Glutamatergic neuron (in vitro differentiated cells): Measurements from ENCODE around the gene XRCC5. TPM values are rescaled to one million over a fixed set of nuclear protein-coding genes. Genes with fewer than 3 reads are reported as not detected.

Experiments
- DNase-seq: peaks from one replicate; pipeline ENCODE4 v3.0.0; 2022
- H3K27ac Mint-ChIP-seq: one replicate; pipeline ENCODE4 v1.8.0; 2020; ENCODE audit warnings: mild to moderate bottlenecking, mixed read lengths, inconsistent platforms; ENCODE audit not compliant: unreplicated experiment
- H3K27me3 Mint-ChIP-seq: one replicate; pipeline ENCODE4 v1.8.0; 2020; ENCODE audit warnings: mild to moderate bottlenecking, moderate library complexity, mixed read lengths, inconsistent platforms; ENCODE audit not compliant: unreplicated experiment
- H3K36me3 Mint-ChIP-seq: one replicate; pipeline ENCODE4 v1.8.0; 2020; ENCODE audit warnings: mild to moderate bottlenecking, mixed read lengths, inconsistent platforms; ENCODE audit not compliant: unreplicated experiment
- H3K4me1 Mint-ChIP-seq: one replicate; pipeline ENCODE4 v1.8.0; 2020; ENCODE audit warnings: mild to moderate bottlenecking, low read depth, mixed read lengths, inconsistent platforms; ENCODE audit not compliant: unreplicated experiment
- H3K4me3 Mint-ChIP-seq: one replicate; pipeline ENCODE4 v1.8.0; 2020; ENCODE audit warnings: mild to moderate bottlenecking, mixed read lengths, inconsistent platforms; ENCODE audit not compliant: unreplicated experiment
- H3K9me3 Mint-ChIP-seq: one replicate; pipeline ENCODE4 v1.8.0; 2020; ENCODE audit warnings: mild to moderate bottlenecking, moderate library complexity, mixed read lengths, inconsistent platforms; ENCODE audit not compliant: unreplicated experiment
- CTCF ChIP-seq: fragments of 200-600 bp; sonication (generic); IDR thresholded peaks from one replicate; pipeline ENCODE4 v1.5.0; 2021; ENCODE audit not compliant: partially characterized antibody, unreplicated experiment
- total RNA-seq: library from RNA; stranded (reverse); fragmentation: NEBNext Ultra II Directional; extraction: Animal tissue kit (Norgen Biotek cat#: 25700); gene quantifications from one replicate; pipeline ENCODE4 v1.2.1, GENCODE V29; 2021; ENCODE audit not compliant: unreplicated experiment

XRCC5 gene
- total RNA-seq, 1 donor from 2014 or later = 254 TPM

- Mint-ChIP-seq H3K27me3 (peaks cover 21% of the 10 kb centered on the region), H3K27ac (peak overlapping the region; percentile 100), H3K4me1 (peaks cover 19% of the 10 kb centered on the region), H3K36me3 (no peaks in the 10 kb centered on the region), H3K4me3 (peak overlapping the region; percentile 93), H3K9me3 (peaks cover 29% of the 10 kb centered on the region)
- no peak for DNase-seq
- no peak for TF ChIP-seq CTCF
These were observed 28.1 kb upstream of the XRCC5 start for GRCh38 chr2:216081012-216081411.

- peaks cover 29% of the 10 kb centered on the region for H3K9me3 Mint-ChIP-seq
- H3K4me1 Mint-ChIP-seq = peaks cover 24% of the 10 kb centered on the region
- peaks cover 21% of the 10 kb centered on the region for H3K27me3 Mint-ChIP-seq
- peak; percentile 91 for DNase-seq
- peak within 1 kb of the TSS; percentile 100 for H3K27ac Mint-ChIP-seq
- H3K4me3 Mint-ChIP-seq = peak within 1 kb of the TSS; percentile 93
- TF ChIP-seq CTCF = no peak
- H3K36me3 Mint-ChIP-seq = peaks cover 2% of the 10 kb centered on the region
These were observed 27.5 kb upstream of the XRCC5 start, which contains the start of the genes PECR and TMEM169 for GRCh38 chr2:216081487-216082116. Gene PECR (minus strand): TSS chr2:216081809. CDS start chr2:216081741, 68 bp downstream. Gene TMEM169 (plus strand): TSS chr2:216081919. CDS start chr2:216095964, 14,045 bp downstream.

GRCh38 chr2:216082117-216082711 is 26.9 kb upstream of the XRCC5 start:
- peaks cover 29% of the 10 kb centered on the region for H3K9me3 Mint-ChIP-seq
- no peak for DNase-seq
- H3K27me3 Mint-ChIP-seq = peaks cover 21% of the 10 kb centered on the region
- H3K4me1 Mint-ChIP-seq = peaks cover 30% of the 10 kb centered on the region
- H3K36me3 Mint-ChIP-seq = peaks cover 6% of the 10 kb centered on the region
- TF ChIP-seq CTCF = no peak
- peak overlapping the region; percentile 100 for H3K27ac Mint-ChIP-seq
- peak overlapping the region; percentile 93 for H3K4me3 Mint-ChIP-seq

GRCh38 chr2:216082805-216083204 is 26.3 kb upstream of the XRCC5 start:
- peak; percentile 70 for DNase-seq
- Mint-ChIP-seq H3K4me1 (peaks cover 33% of the 10 kb centered on the region), H3K27me3 (peaks cover 21% of the 10 kb centered on the region), H3K9me3 (peaks cover 29% of the 10 kb centered on the region), H3K4me3 (peak overlapping the region; percentile 93), H3K36me3 (peaks cover 6% of the 10 kb centered on the region), H3K27ac (peak overlapping the region; percentile 100)
- no peak for TF ChIP-seq CTCF
